Measurements from ENCODE around the gene EHF. TPM values are rescaled to one million over a fixed set of nuclear protein-coding genes. Genes with fewer than 3 reads are reported as not detected.

Gene EHF
- polyA plus RNA-seq (2013, experiment 1 of 2), result not detected
- polyA plus RNA-seq (2013, experiment 2 of 2), result not detected

DNA sequence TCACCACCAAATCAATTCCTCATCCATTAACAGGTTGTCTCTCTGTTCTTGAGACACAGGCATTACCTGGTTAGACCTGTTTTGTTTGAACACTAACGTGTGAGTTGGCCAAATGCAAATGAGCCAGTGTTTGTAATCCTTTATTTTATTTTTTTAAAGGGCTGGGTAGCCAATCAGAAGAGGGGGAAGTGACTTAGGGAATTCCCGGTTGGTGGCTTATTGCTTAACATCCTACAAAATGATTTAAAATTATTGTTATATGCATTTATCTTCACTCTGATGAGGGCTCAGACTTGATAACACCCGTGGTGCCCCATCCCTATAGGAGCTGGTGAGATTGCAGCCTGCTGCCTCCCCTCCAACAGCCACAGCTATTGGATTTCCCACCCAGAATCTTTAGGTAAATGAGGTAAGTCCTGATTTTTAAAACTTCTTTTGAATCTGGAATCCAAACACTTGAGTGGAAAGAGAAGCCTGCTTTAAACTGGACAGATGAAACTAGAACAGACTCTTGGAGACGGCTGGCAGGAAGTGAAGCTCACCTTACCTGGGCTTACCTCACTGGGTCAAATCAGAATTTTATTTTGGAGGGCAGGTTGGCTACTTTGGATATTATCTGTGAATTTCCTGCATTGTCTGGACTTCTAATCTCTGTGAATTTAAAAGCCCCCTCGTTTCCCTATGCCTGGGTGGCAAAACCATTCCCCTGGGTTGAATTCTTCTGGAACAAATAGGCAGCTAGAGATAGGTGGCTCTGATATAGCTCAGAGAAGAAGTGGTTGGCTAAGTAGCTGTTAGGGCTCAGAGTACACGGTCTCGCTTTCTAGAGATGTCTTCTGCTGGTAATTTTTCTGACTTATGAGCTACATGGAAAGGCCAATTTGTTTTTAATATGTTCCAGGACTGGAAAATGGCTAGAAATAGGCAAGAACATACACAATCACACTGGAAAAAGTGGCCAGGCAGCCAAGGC lies at the start of gene EHF:
TSS of gene EHF (plus strand) at position 274 of the 973 bp plus-strand sequence. CDS start 21,538 bp downstream, outside the sequence.
- no peaks in the 10 kb centered on the region for H3K4me1 ChIP-seq (ENCODE audit: insufficient read depth, low read length)
- 84% methylated on average over 6 of the region's 7 CpGs for WGBS
- H3K36me3 ChIP-seq (ENCODE audit: insufficient read depth, low read length), result no peaks in the 10 kb centered on the region
- H3K27me3 ChIP-seq (ENCODE audit: insufficient read depth, low read length), result no peaks in the 10 kb centered on the region
- H3K27ac ChIP-seq (ENCODE audit: low read depth, low read length), result no peak within 1 kb of the TSS
- H3K9ac ChIP-seq (ENCODE audit: low read depth, low read length), result no peak within 1 kb of the TSS
- H3K4me3 ChIP-seq (ENCODE audit: low read length), result no peak within 1 kb of the TSS
- H3K9me3 ChIP-seq (ENCODE audit: insufficient read depth, low read depth, low read length), result no peaks in the 10 kb centered on the region

DNA sequence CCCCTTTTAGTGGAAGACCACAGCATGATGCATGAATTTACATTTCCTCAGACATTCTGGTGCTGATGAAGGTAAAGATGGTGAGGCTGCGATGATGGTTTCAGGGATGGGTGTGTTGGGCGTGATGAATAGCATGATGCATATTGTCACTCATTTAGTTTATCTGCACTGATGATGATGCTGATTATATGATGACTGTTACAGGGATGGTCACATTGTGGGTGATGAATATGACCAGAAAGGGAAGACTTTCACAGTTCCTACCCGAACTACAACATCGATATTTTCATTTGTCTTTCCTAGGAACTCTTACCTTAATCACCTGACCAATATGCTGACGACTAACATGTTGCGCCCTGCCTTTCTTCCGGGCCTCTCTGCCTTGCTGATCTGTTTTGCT lies 47.4 kb upstream of the EHF start:
- 95% methylated on average over 7 of the region's 7 CpGs for WGBS
- Histone ChIP-seq H3K9me3 (ENCODE audit: insufficient read depth, low read depth, low read length) (no peaks in the 10 kb centered on the region), H3K4me1 (ENCODE audit: insufficient read depth, low read length) (no peaks in the 10 kb centered on the region), H3K27me3 (ENCODE audit: insufficient read depth, low read length) (no peaks in the 10 kb centered on the region; the same call in 1 of the 2 replicates), H3K27ac (ENCODE audit: low read depth, low read length) (no peak overlapping the region), H3K4me3 (ENCODE audit: low read length) (no peak overlapping the region), H3K9ac (ENCODE audit: low read depth, low read length) (no peak overlapping the region), H3K36me3 (ENCODE audit: insufficient read depth, low read length) (no peaks in the 10 kb centered on the region)

DNA sequence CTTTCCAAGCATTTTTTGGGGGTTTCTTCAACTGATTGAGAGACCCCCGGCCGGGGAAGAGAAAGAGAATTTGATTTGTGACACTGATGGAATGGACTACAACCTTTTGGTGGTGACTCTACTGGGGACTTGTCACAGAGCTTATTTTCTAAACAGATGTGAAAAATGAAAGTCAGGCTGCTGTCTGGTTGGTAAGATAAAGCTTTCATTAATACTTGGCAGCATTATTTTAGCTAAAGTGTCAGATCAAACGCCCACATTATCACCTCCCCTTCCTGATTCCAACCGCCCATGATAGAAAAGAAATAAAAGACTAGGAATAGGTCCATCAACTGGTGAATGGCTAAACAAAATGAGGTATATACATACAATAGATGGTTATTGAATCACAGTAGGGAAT lies 45.6 kb upstream of the EHF start:
- H3K36me3 ChIP-seq (ENCODE audit: insufficient read depth, low read length), result no peaks in the 10 kb centered on the region
- no peaks in the 10 kb centered on the region; the same call in 1 of the 2 replicates for H3K27me3 ChIP-seq (ENCODE audit: insufficient read depth, low read length)
- 96% methylated on average over 2 of the region's 4 CpGs for WGBS
- no peak overlapping the region for H3K4me3 ChIP-seq (ENCODE audit: low read length)
- no peak overlapping the region for H3K27ac ChIP-seq (ENCODE audit: low read depth, low read length)
- no peaks in the 10 kb centered on the region for H3K9me3 ChIP-seq (ENCODE audit: insufficient read depth, low read depth, low read length)
- no peaks in the 10 kb centered on the region for H3K4me1 ChIP-seq (ENCODE audit: insufficient read depth, low read length)
- no peak overlapping the region for H3K9ac ChIP-seq (ENCODE audit: low read depth, low read length)

DNA sequence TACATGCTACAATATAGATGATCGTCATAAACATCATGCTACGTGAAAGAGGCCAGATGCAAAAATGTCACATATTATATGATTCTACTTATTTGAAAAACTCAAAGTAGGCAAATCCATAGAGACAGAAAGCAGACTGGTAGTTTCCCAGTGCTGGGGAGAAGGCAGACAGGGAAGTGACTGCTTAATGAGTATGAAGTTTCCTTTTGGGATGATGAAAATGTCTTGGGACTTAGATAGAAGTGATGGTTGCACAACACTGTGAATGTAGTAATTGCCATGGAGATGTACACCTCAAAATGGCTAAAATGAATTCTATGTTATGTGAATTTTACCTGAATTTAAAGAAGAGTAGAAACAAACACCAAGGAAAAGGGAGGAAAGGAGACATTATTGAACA lies 45.2 kb upstream of the EHF start:
- Histone ChIP-seq H3K9me3 (ENCODE audit: insufficient read depth, low read depth, low read length) (no peaks in the 10 kb centered on the region), H3K4me3 (ENCODE audit: low read length) (no peak overlapping the region), H3K27ac (ENCODE audit: low read depth, low read length) (no peak overlapping the region), H3K4me1 (ENCODE audit: insufficient read depth, low read length) (no peaks in the 10 kb centered on the region), H3K36me3 (ENCODE audit: insufficient read depth, low read length) (no peaks in the 10 kb centered on the region), H3K27me3 (ENCODE audit: insufficient read depth, low read length) (no peaks in the 10 kb centered on the region; the same call in 1 of the 2 replicates), H3K9ac (ENCODE audit: low read depth, low read length) (no peak overlapping the region)
- 100% methylated on average over 2 of the region's 2 CpGs for WGBS

DNA sequence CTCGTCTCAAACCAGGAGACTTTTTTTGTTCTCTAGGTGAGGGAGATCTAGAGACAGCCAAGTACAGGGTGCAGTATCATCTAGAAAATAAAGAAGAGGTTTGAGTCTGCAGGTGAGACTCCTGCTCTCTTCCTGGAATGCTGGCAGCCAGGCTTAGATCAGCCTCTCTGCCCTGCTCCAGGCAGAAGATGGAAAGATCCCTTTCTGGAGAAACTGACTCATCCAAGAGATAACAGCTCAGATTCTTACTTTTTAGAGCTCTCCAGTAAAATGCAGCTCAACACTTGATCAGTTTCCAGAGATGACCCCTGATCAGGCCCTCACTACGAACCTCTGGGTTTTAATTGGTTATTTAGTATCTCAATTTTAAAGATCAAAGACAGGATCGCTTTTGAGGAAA lies 44.6 kb upstream of the EHF start:
- 75% methylated on average over 2 of the region's 3 CpGs for WGBS

DNA sequence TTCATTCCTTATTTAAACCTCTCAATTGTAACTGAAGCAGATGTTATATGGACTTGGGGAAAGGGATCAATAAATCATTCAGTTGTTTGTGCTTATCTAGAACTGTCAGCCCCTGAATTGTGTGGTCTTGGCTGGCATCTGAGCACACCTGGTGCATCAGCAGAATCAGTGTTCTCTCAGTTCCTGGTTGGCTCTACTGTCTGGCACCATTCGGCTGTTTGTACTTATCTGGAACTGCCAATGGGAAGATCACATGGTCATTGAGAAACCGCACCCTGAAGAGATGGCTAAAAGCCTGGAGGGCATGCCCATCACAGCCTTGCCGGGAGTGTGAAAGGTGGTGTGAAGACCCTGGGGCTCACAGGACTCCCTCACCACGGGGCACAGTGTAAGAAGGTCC lies 37.1 kb upstream of the EHF start:
- no peak overlapping the region for H3K27ac ChIP-seq (ENCODE audit: low read depth, low read length)
- H3K4me1 ChIP-seq (ENCODE audit: insufficient read depth, low read length), result peaks cover 8% of the 10 kb centered on the region; the same call in 1 of the 2 replicates
- 81% methylated on average over 4 of the region's 4 CpGs for WGBS
- H3K9ac ChIP-seq (ENCODE audit: low read depth, low read length), result no peak overlapping the region
- no peaks in the 10 kb centered on the region for H3K27me3 ChIP-seq (ENCODE audit: insufficient read depth, low read length)
- H3K9me3 ChIP-seq (ENCODE audit: insufficient read depth, low read depth, low read length), result no peaks in the 10 kb centered on the region
- no peaks in the 10 kb centered on the region for H3K36me3 ChIP-seq (ENCODE audit: insufficient read depth, low read length)
- no peak overlapping the region for H3K4me3 ChIP-seq (ENCODE audit: low read length)

More for the DNA sequence above, 44.6 kb upstream of the EHF start:
- H3K9me3 ChIP-seq (ENCODE audit: insufficient read depth, low read depth, low read length), result no peaks in the 10 kb centered on the region
- H3K9ac ChIP-seq (ENCODE audit: low read depth, low read length), result no peak overlapping the region
- H3K4me3 ChIP-seq (ENCODE audit: low read length), result no peak overlapping the region
- no peaks in the 10 kb centered on the region for H3K4me1 ChIP-seq (ENCODE audit: insufficient read depth, low read length)
- H3K27me3 ChIP-seq (ENCODE audit: insufficient read depth, low read length), result no peaks in the 10 kb centered on the region; the same call in 1 of the 2 replicates
- no peak overlapping the region for H3K27ac ChIP-seq (ENCODE audit: low read depth, low read length)
- no peaks in the 10 kb centered on the region for H3K36me3 ChIP-seq (ENCODE audit: insufficient read depth, low read length)

DNA sequence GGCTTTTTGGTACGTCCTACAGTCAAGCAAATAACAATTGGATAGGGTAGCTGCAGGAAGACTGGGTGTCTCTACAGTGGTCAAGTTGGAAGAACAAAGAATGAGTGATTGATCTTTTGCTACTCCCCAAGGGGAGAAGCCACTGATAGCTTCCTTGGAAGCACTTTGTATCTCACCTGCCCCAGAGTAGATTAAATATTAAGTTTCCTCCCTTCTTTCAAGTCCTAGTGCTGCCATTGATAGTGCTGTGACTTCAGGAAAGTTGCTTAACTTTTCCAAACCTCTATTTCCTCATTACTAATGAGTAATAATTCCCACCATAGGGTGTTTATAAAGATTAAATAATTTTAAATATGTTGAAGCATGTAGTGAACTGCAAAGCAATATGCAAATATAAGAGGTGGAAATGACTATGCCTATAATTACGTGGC lies 35.6 kb upstream of the EHF start:
- Histone ChIP-seq H3K27ac (ENCODE audit: low read depth, low read length) (no peak overlapping the region), H3K4me3 (ENCODE audit: low read length) (no peak overlapping the region), H3K9ac (ENCODE audit: low read depth, low read length) (no peak overlapping the region), H3K27me3 (ENCODE audit: insufficient read depth, low read length) (no peaks in the 10 kb centered on the region), H3K4me1 (ENCODE audit: insufficient read depth, low read length) (peaks cover 8% of the 10 kb centered on the region; the same call in 1 of the 2 replicates), H3K36me3 (ENCODE audit: insufficient read depth, low read length) (no peaks in the 10 kb centered on the region), H3K9me3 (ENCODE audit: insufficient read depth, low read depth, low read length) (no peaks in the 10 kb centered on the region)
- 96% methylated on average over 1 of the region's 2 CpGs for WGBS

DNA sequence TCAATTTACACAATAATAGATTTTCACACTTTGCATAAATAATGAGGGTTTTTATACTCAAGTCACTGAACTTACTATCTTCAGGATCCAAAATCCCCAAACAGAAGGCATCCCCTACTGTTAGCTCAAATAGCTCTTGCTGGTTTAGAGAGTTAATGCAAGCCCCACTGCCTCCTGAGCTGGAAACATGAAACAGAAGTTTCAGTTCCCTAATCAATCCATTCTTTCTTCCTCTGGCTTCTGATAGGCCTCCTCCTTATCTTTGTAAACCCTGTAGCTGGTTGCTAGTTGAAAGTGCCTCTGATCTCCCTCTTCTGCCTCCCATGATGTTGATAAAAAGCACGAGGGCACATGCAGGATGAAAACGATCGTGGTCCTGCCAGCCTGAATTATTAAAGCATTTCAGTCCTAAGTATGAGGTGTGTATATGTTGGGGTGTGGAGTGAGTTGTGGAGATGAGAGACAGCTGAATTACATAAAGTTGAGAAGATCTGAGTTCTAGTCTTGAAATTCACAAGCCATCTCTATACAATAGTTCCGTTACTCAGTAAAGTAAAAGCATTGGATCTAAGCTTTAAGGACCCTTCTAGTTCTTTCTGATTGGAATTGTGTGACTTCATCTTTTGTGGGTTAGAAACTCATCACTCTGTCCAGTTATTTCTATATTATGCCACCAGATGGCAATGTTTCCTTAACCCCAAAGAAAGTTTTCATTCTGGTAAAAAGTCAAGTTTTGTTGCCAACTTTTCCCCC lies 35.0 kb upstream of the EHF start:
- no peak overlapping the region for H3K27ac ChIP-seq (ENCODE audit: low read depth, low read length)
- no peaks in the 10 kb centered on the region for H3K9me3 ChIP-seq (ENCODE audit: insufficient read depth, low read depth, low read length)
- H3K36me3 ChIP-seq (ENCODE audit: insufficient read depth, low read length), result no peaks in the 10 kb centered on the region
- no peak overlapping the region for H3K9ac ChIP-seq (ENCODE audit: low read depth, low read length)
- no peaks in the 10 kb centered on the region for H3K27me3 ChIP-seq (ENCODE audit: insufficient read depth, low read length)
- H3K4me1 ChIP-seq (ENCODE audit: insufficient read depth, low read length), result peaks cover 8% of the 10 kb centered on the region; the same call in 1 of the 2 replicates
- peak overlapping the region; percentile 17; the same call in 1 of the 2 replicates for H3K4me3 ChIP-seq (ENCODE audit: low read length)
- 65% methylated on average over 4 of the region's 4 CpGs for WGBS

DNA sequence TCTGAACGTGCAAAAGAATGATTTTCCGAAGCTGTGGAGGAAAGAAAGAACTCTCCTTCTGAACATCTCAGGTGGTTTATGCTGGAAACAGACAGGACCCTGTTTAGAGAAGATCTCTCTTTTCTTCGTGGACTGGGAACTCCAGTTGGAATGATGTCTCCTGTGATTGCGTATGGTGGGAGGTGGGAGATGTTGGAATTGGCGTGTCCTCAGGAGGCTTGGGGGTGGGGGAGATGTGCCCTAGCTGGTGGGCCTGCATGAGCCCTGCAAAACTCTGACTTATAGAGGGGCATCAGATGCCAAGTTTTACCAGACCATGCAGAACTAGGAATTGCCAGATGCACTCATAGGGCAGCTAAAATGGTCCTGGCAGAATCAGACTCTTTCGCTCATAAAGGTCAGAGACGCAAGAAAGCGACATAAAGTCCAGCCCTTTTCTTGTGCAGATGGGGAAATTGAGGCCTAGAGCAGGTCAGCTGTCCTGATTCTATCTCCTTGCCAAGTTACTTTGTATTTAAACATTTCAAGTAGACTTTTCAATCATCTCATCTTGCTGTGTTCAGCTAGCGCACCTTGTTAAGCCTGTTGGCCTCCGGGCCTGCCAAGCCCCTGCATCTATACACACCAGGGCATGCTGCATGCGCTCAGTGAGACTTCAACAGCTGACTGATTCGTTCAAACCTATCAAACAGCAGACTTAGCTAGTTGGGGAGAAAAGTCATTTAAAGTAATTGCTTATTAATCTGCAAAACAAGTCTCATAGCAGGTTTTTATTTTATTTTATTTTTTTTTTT lies 34.2 kb upstream of the EHF start:
- Histone ChIP-seq H3K27ac (ENCODE audit: low read depth, low read length) (no peak overlapping the region), H3K9ac (ENCODE audit: low read depth, low read length) (no peak overlapping the region), H3K4me1 (ENCODE audit: insufficient read depth, low read length) (peaks cover 8% of the 10 kb centered on the region; the same call in 1 of the 2 replicates), H3K36me3 (ENCODE audit: insufficient read depth, low read length) (no peaks in the 10 kb centered on the region), H3K27me3 (ENCODE audit: insufficient read depth, low read length) (no peaks in the 10 kb centered on the region), H3K4me3 (ENCODE audit: low read length) (no peak overlapping the region), H3K9me3 (ENCODE audit: insufficient read depth, low read depth, low read length) (no peaks in the 10 kb centered on the region)
- WGBS, result 73% methylated on average over 11 of the region's 12 CpGs

DNA sequence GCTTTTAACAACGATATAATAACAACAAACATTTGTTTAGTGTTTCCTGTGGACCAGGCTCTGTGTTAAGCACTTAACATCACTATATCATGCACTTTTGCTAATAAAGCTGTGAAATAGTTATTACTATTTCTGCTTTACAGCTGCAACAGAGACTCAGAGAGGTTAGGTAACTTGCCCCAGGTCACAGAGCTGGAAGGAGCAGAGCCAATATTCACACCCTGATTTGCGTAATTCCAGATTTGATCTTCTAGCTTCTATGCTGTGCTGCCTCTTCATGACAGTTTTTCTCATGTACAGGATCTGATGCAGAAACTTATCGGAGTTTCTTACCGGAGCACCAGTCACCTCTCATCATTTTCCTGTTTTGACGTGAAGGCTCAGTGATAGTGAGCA lies 33.6 kb upstream of the EHF start:
- no peaks in the 10 kb centered on the region for H3K27me3 ChIP-seq (ENCODE audit: insufficient read depth, low read length)
- no peak overlapping the region for H3K9ac ChIP-seq (ENCODE audit: low read depth, low read length)
- H3K36me3 ChIP-seq (ENCODE audit: insufficient read depth, low read length), result no peaks in the 10 kb centered on the region
- peaks cover 8% of the 10 kb centered on the region; the same call in 1 of the 2 replicates for H3K4me1 ChIP-seq (ENCODE audit: insufficient read depth, low read length)
- no peak overlapping the region for H3K4me3 ChIP-seq (ENCODE audit: low read length)
- H3K27ac ChIP-seq (ENCODE audit: low read depth, low read length), result no peak overlapping the region
- WGBS, result 94% methylated on average over 4 of the region's 5 CpGs
- peaks cover under 1% of the 10 kb centered on the region; the same call in 1 of the 2 replicates for H3K9me3 ChIP-seq (ENCODE audit: insufficient read depth, low read depth, low read length)

Data from HUES64 (cell line).